HCT116 (cell line): ENCODE data around the gene UBR2.

Source experiments
- CBX3 ChIP-seq: IDR thresholded peaks from 2 replicates; pipeline ENCODE4 v1.6.1; 2012; ENCODE audit warnings: low read depth
- EZH2 ChIP-seq: fragments of 200-600 bp; sonication (generic); IDR thresholded peaks from 2 replicates; pipeline ENCODE4 v1.6.1; 2017; ENCODE audit warnings: antibody characterized with exemption, mixed run types
- EZH2phosphoT487 ChIP-seq: fragments of 200-600 bp; IDR thresholded peaks from 2 replicates; pipeline ENCODE4 v1.6.1; 2018; ENCODE audit warnings: antibody characterized with exemption, borderline replicate concordance
- JUND ChIP-seq: IDR thresholded peaks from 2 replicates; pipeline ENCODE4 v1.6.1; 2012
- POLR2A ChIP-seq: IDR thresholded peaks from 2 replicates; pipeline ENCODE4 v1.7.0; 2011; ENCODE audit warnings: borderline replicate concordance; ENCODE audit not compliant: insufficient read depth, insufficient read length; ENCODE audit errors: extremely low read depth
- SIN3A ChIP-seq: IDR thresholded peaks from 2 replicates; pipeline ENCODE4 v1.6.1; 2012; ENCODE audit warnings: low read depth
- TF ChIP-seq, protein P1 (sequence below): IDR thresholded peaks from 2 replicates; pipeline ENCODE4 v1.6.1; 2012
- TF ChIP-seq, protein P2 (sequence below), 3 experiments: fragments of 200-600 bp in 1 of 3; sonication (generic) in 1 of 3; IDR thresholded peaks in 2 of 3; conservative IDR thresholded peaks in 1 of 3; 2 replicates each; pipeline ENCODE4 v1.5.1; 2012 to 2017; ENCODE audit warnings: low read depth in 2 of 3, low read length in 2 of 3, antibody characterized with exemption in 1 of 3, borderline replicate concordance in 1 of 3, control low read depth in 1 of 3, mild to moderate bottlenecking in 1 of 3, mixed read lengths in 1 of 3, mixed run types in 1 of 3, moderate library complexity in 1 of 3; ENCODE audit not compliant: insufficient read depth in 1 of 3
- TF ChIP-seq, protein P3 (sequence below): IDR thresholded peaks from 2 replicates; pipeline ENCODE4 v1.6.1; 2012

DNA sequence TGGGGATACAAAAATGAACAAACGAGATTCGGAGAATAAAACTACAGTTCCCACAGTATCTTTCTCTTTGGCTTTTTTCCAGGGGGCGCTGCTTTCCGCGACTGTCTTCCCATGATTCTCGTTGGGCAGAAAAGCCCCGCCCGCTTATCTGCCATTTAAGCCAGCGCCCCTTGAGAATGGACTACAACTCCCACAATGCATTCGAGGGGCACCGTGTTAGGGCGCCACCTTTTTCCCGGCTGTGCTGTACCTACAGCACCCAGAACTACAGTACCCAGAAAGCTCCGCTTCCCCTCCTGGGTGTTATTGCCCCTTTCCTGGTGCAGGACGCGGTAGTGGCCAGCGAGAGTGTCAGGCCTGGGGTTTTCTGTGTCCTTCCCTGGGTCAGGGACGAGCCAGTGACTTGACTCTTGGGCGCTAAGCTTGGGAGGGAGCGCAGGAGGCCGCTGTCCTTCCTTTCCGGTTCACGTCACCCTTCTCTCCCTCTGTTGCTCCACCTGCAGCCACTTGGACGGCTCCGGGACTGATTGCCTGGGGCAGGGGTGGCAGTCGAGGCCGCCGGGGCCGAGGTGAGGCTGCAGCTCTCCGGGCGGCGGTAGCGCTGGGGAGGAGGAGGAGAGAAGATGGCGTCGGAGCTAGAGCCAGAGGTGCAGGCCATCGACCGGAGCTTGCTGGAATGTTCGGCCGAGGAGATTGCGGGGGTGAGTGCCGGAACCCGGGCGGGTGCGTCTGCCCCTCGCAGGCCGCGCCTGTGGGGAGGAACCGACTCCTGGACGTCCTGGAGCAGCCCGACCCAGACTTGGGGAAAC lies at the start of gene UBR2:
- TF ChIP-seq POLR2A (peak; percentile 80), CBX3 (peak; percentile 84; the same call in 1 of the 2 replicates), SIN3A (peak; percentile 91), JUND (no peak), EZH2 (no peak), EZH2phosphoT487 (no peak)
- TF ChIP-seq, protein P1, sequence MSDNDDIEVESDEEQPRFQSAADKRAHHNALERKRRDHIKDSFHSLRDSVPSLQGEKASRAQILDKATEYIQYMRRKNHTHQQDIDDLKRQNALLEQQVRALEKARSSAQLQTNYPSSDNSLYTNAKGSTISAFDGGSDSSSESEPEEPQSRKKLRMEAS, result peak; percentile 77; the same call in 1 of the 2 replicates
- TF ChIP-seq, protein P2, sequence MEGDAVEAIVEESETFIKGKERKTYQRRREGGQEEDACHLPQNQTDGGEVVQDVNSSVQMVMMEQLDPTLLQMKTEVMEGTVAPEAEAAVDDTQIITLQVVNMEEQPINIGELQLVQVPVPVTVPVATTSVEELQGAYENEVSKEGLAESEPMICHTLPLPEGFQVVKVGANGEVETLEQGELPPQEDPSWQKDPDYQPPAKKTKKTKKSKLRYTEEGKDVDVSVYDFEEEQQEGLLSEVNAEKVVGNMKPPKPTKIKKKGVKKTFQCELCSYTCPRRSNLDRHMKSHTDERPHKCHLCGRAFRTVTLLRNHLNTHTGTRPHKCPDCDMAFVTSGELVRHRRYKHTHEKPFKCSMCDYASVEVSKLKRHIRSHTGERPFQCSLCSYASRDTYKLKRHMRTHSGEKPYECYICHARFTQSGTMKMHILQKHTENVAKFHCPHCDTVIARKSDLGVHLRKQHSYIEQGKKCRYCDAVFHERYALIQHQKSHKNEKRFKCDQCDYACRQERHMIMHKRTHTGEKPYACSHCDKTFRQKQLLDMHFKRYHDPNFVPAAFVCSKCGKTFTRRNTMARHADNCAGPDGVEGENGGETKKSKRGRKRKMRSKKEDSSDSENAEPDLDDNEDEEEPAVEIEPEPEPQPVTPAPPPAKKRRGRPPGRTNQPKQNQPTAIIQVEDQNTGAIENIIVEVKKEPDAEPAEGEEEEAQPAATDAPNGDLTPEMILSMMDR (IDR thresholded peaks at IDR 0.05 in 2 of 3, conservative IDR thresholded peaks at IDR 0.05 in 1 of 3; ENCODE audit: borderline replicate concordance in 1 of 3, insufficient read depth in 1 of 3, low read depth in 2 of 3, low read length in 2 of 3), result no peak
- TF ChIP-seq, protein P3, sequence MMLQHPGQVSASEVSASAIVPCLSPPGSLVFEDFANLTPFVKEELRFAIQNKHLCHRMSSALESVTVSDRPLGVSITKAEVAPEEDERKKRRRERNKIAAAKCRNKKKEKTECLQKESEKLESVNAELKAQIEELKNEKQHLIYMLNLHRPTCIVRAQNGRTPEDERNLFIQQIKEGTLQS, result no peak
